ENCODE measurements around the gene OR5L1. TPM values are rescaled to one million over a fixed set of nuclear protein-coding genes. Genes with fewer than 3 reads are reported as not detected.

OR5L1 gene
- not detected in 2 replicates for total RNA-seq

DNA sequence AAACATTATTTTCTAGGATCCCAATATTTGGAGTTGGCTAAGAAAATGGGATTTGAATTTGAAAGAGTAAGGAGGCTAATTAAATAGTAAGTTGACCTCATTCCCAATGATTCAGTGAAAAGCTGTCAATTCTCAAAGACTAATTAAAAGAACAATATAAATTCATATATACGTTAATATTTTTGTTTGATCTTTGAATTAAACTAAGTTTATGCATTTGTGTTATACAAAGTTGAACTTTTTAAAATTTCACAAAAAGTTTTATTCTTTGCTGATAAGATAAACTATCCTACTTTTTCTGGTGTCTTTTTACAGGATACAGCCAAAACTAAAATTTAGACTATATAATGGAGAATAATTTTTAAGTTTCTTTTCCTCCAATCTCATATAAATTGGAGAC lies at the start of gene OR5L1:
Gene OR5L1, plus strand, starts transcription at position 301 of the 400 bp plus-strand sequence. CDS start 100 bp downstream, outside the sequence.
- Histone ChIP-seq H2AFZ (ENCODE audit: low read length) (no peak within 1 kb of the TSS), H4K20me1 (ENCODE audit: insufficient read depth, low read length) (no peaks in the 10 kb centered on the region), H3K4me2 (ENCODE audit: insufficient read depth, low read length) (no peak within 1 kb of the TSS), H3K4me3 (ENCODE audit: insufficient read depth, low read length) (no peak within 1 kb of the TSS), H3K27me3 (ENCODE audit: insufficient read depth, low read length) (no peaks in the 10 kb centered on the region), H3K9me3 (ENCODE audit: low read depth, low read length) (no peaks in the 10 kb centered on the region), H3K79me2 (ENCODE audit: insufficient read depth, low read length) (no peaks in the 10 kb centered on the region), H3K36me3 (ENCODE audit: insufficient read depth, low read length) (no peaks in the 10 kb centered on the region), H3K4me1 (ENCODE audit: insufficient read depth, low read length) (no peaks in the 10 kb centered on the region), H3K27ac (ENCODE audit: low read depth, low read length) (no peak within 1 kb of the TSS)
- DNase-seq (ENCODE audit: insufficient read length, low spot score, missing footprints) = no peak
- TF ChIP-seq, protein P1, sequence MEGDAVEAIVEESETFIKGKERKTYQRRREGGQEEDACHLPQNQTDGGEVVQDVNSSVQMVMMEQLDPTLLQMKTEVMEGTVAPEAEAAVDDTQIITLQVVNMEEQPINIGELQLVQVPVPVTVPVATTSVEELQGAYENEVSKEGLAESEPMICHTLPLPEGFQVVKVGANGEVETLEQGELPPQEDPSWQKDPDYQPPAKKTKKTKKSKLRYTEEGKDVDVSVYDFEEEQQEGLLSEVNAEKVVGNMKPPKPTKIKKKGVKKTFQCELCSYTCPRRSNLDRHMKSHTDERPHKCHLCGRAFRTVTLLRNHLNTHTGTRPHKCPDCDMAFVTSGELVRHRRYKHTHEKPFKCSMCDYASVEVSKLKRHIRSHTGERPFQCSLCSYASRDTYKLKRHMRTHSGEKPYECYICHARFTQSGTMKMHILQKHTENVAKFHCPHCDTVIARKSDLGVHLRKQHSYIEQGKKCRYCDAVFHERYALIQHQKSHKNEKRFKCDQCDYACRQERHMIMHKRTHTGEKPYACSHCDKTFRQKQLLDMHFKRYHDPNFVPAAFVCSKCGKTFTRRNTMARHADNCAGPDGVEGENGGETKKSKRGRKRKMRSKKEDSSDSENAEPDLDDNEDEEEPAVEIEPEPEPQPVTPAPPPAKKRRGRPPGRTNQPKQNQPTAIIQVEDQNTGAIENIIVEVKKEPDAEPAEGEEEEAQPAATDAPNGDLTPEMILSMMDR (IDR thresholded peaks at IDR 0.05; ENCODE audit: extremely low read depth, low read depth, low read length) = no peak

DNA sequence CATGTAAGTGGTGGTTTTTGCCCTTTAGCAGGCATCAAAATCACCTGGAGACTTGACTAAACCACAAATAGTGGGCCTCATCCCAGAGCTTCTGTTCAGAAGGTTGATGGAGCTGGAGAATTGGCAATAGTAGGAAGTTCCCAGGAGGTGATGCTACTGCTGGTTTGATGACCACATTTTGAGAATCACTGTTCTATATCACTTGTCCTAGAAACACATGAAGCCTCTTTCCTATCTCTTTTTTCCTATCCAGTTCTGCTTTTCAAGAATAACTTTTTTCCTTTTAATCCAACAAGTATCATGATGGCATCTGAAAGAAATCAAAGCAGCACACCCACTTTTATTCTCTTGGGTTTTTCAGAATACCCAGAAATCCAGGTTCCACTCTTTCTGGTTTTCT lies 38.0 kb upstream of the OR5L1 start, which contains the start of gene OR5D13:
Gene OR5D13, plus strand, starts transcription at position 301 of the 400 bp plus-strand sequence. Its CDS starts 0 bp downstream, at position 301.
- no peak for DNase-seq (ENCODE audit: insufficient read length, low spot score, missing footprints)
- Histone ChIP-seq H4K20me1 (ENCODE audit: insufficient read depth, low read length) (no peaks in the 10 kb centered on the region), H2AFZ (ENCODE audit: low read length) (no peak within 1 kb of the TSS), H3K27me3 (ENCODE audit: insufficient read depth, low read length) (no peaks in the 10 kb centered on the region), H3K4me3 (ENCODE audit: insufficient read depth, low read length) (no peak within 1 kb of the TSS), H3K9me3 (ENCODE audit: low read depth, low read length) (peaks cover 2% of the 10 kb centered on the region), H3K27ac (ENCODE audit: low read depth, low read length) (no peak within 1 kb of the TSS), H3K79me2 (ENCODE audit: insufficient read depth, low read length) (no peaks in the 10 kb centered on the region), H3K4me1 (ENCODE audit: insufficient read depth, low read length) (no peaks in the 10 kb centered on the region), H3K4me2 (ENCODE audit: insufficient read depth, low read length) (no peak within 1 kb of the TSS), H3K36me3 (ENCODE audit: insufficient read depth, low read length) (no peaks in the 10 kb centered on the region)
- TF ChIP-seq, protein P1 (IDR thresholded peaks at IDR 0.05; ENCODE audit: extremely low read depth, low read depth, low read length) = no peak

DNA sequence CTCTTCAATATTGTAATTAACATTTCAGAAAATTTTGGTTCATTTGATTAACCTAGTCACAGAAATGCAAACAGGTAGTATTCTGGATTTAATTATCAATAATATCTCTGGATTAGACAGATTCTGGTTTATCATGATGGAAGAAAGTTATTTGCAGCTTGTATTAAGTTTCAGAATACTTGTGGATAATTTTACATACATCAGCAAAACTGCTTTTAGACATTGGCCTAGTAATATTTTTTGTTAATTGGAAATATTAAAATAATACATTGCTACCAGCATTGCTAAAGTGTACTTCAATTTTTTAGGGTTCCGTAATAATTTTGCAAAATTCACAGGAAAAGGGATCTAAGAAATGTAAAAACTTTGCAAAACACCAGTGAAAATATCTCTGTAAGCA lies 19.6 kb upstream of the OR5L1 start:
- Histone ChIP-seq H2AFZ (ENCODE audit: low read length) (no peak overlapping the region), H3K4me2 (ENCODE audit: insufficient read depth, low read length) (no peak overlapping the region), H3K4me1 (ENCODE audit: insufficient read depth, low read length) (no peaks in the 10 kb centered on the region), H4K20me1 (ENCODE audit: insufficient read depth, low read length) (no peaks in the 10 kb centered on the region), H3K27me3 (ENCODE audit: insufficient read depth, low read length) (no peaks in the 10 kb centered on the region), H3K9me3 (ENCODE audit: low read depth, low read length) (peaks cover 6% of the 10 kb centered on the region), H3K4me3 (ENCODE audit: insufficient read depth, low read length) (no peak overlapping the region), H3K27ac (ENCODE audit: low read depth, low read length) (no peak overlapping the region), H3K79me2 (ENCODE audit: insufficient read depth, low read length) (no peaks in the 10 kb centered on the region), H3K36me3 (ENCODE audit: insufficient read depth, low read length) (no peaks in the 10 kb centered on the region)
- TF ChIP-seq, protein P1 (IDR thresholded peaks at IDR 0.05; ENCODE audit: extremely low read depth, low read depth, low read length) = no peak
- DNase-seq (ENCODE audit: insufficient read length, low spot score, missing footprints) = no peak

DNA sequence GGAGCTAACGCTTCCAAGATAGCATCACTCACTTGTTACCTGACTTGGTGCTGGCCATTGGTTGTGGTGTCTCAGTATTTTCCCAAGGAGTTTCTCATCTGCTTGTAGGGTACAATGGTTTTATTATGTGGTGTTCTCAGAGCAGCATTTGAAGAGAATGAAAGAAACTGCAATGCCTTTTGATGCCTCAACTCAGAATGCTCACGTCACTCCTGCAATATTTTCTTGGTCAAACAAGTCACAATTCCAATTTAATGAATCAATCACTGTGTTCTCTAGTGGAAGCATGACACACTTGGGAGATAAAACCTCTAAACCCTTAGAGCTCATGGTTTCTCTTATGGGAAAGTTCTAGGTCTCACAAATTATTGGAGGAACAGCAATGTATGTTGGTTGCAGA lies 17.8 kb upstream of the OR5L1 start:
- Histone ChIP-seq H3K36me3 (ENCODE audit: insufficient read depth, low read length) (no peaks in the 10 kb centered on the region), H3K79me2 (ENCODE audit: insufficient read depth, low read length) (no peaks in the 10 kb centered on the region), H3K4me1 (ENCODE audit: insufficient read depth, low read length) (no peaks in the 10 kb centered on the region), H4K20me1 (ENCODE audit: insufficient read depth, low read length) (no peaks in the 10 kb centered on the region), H3K9me3 (ENCODE audit: low read depth, low read length) (peaks cover 6% of the 10 kb centered on the region), H3K27ac (ENCODE audit: low read depth, low read length) (no peak overlapping the region), H2AFZ (ENCODE audit: low read length) (no peak overlapping the region), H3K4me2 (ENCODE audit: insufficient read depth, low read length) (no peak overlapping the region), H3K4me3 (ENCODE audit: insufficient read depth, low read length) (no peak overlapping the region), H3K27me3 (ENCODE audit: insufficient read depth, low read length) (no peaks in the 10 kb centered on the region)
- TF ChIP-seq, protein P1 (IDR thresholded peaks at IDR 0.05; ENCODE audit: extremely low read depth, low read depth, low read length) = no peak
- no peak for DNase-seq (ENCODE audit: insufficient read length, low spot score, missing footprints)

Measured in osteoblast (primary cell).